HG03469 (cell line): ENCODE data around the gene ZNF689.
"Not testable (repeated sequence)": the region's sequence is repeated elsewhere in the genome, so short reads cannot be mapped to it uniquely, and the experiment has no call there.

ENCODE experiments used
- ATAC-seq: cut with Tn5 transposase; IDR thresholded peaks from one replicate; pipeline ENCODE4 v1.9.1; 2021; ENCODE audit warnings: mild to moderate bottlenecking, moderate library complexity, moderate number of reproducible peaks; ENCODE audit not compliant: unreplicated experiment

The ZNF689 gene

GRCh38 chr16:30601966-30602365, 8.2 kb downstream of the ZNF689 start:
- ATAC-seq = no peak

GRCh38 chr16:30600929-30601328, 9.3 kb downstream of the ZNF689 start:
- ATAC-seq = no peak

DNA sequence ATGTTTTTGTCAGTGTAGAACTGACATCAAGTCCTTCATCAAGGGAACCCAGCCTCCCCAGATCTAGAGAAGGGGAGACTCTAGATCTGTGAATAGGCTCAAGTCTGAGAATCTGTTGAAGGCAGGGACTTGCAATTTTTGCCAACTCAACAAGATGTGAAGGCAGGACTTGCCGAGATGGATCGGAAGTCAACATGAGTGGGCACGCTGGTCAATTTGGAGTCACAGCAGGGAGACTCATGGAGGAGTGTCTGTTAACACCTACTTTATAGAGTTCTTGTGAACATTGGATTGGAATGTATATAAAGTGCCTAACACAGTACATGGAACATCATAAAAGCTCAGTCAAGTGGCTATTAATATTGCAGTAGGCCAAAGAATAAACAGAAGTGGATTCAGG, 10.0 kb downstream of the ZNF689 start:
- ATAC-seq = no peak

- ATAC-seq = no peak
These were observed 17.3 kb downstream of the ZNF689 start for GRCh38 chr16:30592871-30593270.

DNA sequence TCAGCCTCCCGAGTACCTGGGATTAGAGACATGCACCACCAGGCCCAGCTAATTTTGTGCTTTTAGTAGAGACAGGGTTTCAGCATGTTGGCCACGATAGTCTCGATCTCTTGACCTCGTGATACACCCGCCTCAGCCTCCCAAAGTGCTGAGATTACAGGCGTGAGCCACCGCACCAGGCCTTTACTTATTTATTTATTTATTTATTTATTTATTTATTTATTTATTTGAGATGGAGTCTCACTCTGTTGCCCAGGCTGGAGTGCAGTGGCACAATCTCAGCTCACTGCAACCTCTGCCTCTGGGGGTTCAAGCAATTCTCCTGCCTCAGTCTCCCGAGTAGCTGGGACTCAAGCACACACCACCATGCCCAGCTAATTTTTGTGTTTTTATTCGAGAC, 19.3 kb downstream of the ZNF689 start:
- not testable (repeated sequence) for ATAC-seq

GRCh38 chr16:30589582-30589981, 20.6 kb downstream of the ZNF689 start:
- not testable (repeated sequence) for ATAC-seq

- no peak for ATAC-seq
These were observed 21.5 kb downstream of the ZNF689 start for GRCh38 chr16:30588651-30589050.

DNA sequence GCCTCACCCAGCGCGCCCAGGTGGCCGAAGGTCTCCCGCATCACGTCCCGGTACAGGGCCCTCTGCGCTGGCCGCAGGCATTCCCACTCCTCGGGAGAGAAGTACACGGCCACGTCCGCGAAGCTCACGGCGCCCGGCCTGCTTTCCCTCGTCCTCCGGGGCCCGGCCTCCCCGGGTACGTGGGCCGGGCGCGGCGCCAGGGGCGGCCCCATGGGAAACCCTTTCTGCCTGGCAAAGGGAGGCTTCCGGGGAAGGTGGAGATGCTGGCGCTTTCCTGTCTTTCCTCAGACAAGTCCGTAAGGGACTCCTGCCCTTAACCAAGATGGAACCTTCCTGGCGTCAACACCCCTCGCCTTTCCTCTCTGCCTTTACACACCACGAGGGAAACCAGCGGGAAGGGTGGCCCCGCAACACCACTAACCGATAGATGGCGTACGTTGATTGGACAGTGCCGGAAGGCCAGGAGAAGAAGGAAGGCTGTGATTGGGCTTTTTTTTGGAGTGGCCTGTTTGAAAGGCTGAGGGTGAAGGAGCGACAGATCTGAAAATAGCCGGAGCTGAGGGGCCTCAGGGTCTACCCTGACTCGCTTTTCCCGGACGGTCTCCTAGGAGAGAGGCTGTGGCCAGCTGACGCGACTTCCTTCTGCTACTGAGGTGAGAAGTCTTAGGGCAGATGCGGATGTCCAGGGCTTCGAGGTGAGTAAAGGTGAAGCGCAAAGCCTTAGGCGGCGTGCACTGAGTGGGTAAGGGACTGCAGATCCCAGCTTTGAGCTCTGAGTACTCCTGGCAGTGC, 24.6 kb downstream of the ZNF689 start, which contains the start of gene ZNF785:
Gene ZNF785, minus strand, starts transcription at position 298 of the 792 bp plus-strand sequence. Its CDS starts 86 bp downstream, at position 212.
- ATAC-seq = peak; percentile 81

DNA sequence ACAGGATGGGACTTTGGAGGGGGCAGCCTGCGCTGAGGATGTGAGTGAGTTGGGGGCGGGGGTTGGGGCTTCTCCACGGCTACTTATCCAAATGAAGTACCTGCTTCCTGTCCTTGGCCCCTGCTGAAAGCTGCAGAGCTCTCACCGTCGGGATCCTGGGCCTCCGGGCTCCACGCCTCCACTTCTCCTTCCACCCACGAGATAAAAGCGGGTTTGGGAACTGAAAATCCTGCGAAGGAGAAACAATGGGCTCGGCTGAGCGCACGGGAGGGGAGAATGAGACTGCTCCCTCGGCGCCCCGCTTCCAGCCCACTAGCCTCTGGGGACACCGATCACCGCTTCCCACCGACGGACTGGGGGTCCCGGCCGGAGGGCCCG, 25.2 kb downstream of the ZNF689 start:
- no peak for ATAC-seq

DNA sequence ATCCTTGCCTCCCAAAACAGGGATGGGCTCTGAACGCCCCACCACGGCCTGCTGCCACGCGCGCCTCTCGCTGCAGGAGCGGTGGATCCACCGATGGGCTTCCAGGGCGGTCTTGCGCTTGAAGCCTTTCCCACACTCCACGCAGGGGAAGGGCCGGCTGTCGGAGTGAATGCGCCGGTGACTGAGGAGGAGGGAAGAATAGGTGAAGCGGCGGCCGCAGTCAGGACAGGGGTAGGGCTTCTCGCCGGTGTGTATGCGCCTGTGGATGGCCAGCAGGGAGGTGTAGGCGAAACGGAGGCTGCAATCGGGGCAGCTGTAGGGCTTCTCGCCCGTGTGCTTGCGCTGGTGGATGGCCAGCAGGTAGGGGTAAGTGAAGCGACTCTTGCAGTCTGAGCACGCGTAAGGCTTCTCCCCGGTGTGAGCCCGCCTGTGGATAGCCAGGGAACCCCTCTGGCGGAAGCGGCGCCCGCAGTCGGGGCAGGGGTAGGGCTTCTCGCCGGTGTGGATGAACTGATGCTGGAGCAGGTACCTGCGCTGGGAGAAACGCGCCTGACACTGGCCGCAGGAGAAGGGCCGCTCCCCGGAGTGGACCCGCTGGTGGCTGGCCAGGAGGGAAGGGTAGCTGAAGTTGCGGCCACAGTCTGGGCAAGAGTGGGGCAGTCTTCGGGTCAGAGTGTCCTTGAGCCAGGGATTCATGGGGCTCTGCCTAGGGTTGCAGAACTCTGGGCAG, 27.4 kb downstream of the ZNF689 start:
- ATAC-seq = no peak

DNA sequence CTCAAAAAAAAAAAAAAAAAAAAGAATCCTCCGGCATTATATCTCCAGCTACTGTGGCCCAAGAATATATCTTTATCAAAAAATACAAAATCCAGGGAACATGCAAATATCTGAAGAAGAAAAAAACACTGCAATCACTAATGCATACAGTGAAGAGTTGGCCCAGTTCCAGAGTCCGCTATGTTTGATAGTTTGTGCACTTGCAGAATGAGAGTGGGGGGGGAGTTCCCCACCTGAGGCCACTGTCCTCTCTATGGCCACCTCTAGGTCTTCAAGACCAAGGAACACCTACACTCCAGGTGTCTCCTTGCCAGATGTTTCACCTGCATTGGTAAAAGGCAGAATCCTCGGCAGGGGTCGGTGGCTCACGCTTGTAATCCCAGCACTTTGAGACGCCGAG, 28.7 kb downstream of the ZNF689 start:
- ATAC-seq = no peak

DNA sequence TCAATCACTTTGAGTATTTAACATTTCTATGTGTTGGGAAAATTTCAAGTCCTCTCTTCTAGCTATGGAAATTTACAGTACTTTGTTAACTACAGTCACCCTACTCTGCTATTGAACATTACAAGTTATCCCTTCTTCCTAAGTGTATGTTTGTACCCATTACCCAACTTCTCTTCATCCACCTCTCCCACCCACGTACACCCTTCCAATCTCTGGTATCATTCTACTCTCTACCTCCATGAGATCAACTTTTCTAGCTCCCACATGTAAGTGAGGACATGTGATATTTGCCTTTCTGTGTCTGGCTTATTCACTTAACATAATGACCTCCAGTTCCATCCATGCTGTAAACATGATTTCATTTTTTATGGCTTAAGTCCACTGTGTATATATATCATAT, 35.5 kb downstream of the ZNF689 start:
- no peak for ATAC-seq

DNA sequence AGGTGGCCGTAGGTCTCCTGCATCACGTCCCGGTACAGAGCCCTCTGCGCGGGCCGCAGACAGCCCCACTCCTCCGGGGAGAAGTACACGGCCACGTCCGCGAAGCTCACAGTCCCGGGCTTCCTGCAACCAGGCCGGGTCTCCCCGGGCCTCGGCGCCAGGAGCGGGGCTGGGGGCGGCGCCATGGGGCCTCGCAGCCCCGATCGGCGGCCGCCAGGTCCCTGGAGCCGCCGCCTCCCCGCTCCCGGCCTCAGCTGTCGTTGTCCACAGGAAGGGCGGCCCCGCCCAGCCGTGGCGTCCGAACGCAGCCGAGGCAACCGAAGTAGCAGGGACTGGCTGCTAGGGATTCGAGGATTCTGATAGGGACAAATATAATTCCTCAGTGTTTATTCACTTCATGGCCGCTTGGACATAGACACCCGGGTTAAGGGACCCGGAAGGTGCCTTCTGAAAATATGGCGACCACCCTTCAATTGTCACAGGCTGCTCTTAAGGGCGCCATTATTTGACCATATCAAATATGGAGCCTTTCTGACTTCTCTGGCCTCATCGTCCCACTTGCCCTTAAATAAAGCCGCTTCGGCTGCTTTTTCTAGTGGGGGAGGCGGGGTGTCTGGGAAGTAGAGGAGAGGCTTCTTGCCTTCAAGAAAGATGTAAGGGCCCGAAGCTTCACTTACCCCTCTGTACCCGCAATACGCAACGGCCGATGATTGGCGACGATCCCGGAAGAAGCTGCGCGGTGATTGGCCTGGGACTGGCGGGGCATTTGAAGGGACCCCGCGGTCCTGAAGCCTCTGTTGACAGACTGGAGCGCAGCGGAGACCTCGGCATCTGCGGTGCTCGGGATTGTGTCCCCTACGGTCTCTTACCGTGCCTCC, 38.5 kb downstream of the ZNF689 start, which contains the start of gene ZNF688:
Gene ZNF688, minus strand, starts transcription at position 270 of the 878 bp plus-strand sequence. Its CDS starts 85 bp downstream, at position 185.
- peak; percentile 49 for ATAC-seq

DNA sequence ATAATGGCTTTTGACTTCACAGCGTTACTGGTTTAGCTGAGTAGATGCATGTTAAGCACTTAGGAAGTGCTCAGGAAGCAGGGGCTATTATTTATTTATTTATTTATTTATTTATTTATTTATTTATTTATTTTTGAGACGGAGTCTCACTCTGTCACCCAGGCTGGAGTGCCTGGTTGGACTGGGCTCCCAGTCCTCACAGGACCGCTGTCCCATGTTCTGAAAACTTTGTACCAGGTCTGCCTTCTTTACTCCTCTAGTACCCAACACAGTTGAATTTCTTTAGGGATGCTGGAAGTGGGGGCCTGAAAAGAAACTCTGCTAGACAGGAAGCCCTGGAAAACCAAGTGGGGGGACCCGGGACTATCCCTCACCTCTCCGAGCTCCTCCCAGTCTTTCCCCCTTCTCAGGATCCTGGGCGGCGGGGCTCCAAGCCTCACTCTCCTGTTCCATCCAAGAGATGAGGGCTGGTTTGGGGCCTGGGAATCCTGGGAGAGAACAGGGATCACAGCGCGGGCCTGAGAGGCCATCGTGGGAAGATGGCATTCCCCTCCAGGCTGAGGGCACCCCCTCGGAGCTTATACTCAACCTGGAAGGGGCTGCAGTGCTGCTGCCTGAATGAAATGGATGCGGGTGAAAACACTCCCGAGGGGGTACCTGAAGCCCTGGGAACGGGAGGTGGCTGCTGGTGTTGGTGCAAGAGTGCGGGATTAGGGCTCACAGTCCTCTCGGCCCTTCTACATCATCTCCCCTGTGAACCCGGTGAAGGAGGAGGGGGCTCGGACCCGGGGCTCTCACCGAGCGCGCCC, 39.3 kb downstream of the ZNF689 start:
- ATAC-seq = no peak

GRCh38 chr16:30569746-30570635, 40.2 kb downstream of the ZNF689 start:
- ATAC-seq = no peak

DNA sequence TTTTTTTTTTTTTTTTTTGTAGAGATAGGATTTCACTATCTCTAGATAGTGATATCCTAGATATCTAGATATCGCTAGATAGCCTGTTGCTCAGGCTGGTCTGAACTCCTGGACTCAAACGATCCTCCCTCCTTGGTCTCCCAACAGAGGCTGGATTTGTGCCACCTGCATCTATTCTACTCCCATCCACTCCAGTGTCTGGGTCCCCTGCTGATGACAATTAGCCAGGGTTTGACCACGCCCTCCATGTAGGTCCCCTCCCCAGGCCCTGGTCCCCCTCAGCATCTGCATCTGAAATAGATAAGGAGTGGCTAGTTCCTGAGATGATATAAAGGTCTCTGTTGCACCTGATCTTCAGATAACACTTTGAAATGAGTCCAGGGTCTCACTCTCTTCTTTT, 40.9 kb downstream of the ZNF689 start:
- ATAC-seq = no peak

- no peak for ATAC-seq
These were observed 42.1 kb downstream of the ZNF689 start for GRCh38 chr16:30567991-30568638.

GRCh38 chr16:30567160-30567990, 42.8 kb downstream of the ZNF689 start:
- no peak for ATAC-seq
